ENCODE measurements around the gene UBA1. TPM values are rescaled to one million over a fixed set of nuclear protein-coding genes. Genes with fewer than 3 reads are reported as not detected.
A peak's percentile ranks its signal among the peaks of the same experiment; 100 is the strongest.

The UBA1 gene
- total and polyA plus RNA-seq, 10 of the 15 experiments (the other 5 are each of a cell fraction or from before 2014, with no cell fraction given) = 60.4 to 314 (median 216) TPM

GRCh38 chrX:47218280-47218919, 24.8 kb downstream of the UBA1 start, which contains the start of gene CDK16 (continued):
- no peak; the same call in 1 of the 2 replicates for TF ChIP-seq ZBTB40 (IDR thresholded peaks at IDR 0.05; ENCODE audit: borderline replicate concordance)
- no peak for TF ChIP-seq ATF3 (IDR thresholded peaks at IDR 0.05; ENCODE audit: borderline replicate concordance, extremely low read depth, low read depth, low read length)
- no peak for TF ChIP-seq TCF7 (IDR thresholded peaks at IDR 0.05; ENCODE audit: borderline replicate concordance)
- no peak for TF ChIP-seq ZNF687 (IDR thresholded peaks at IDR 0.05)
- 0 out of 2 replicates have a peak, but pooled peaks have one; percentile 13 for TF ChIP-seq BCL11A (IDR thresholded peaks at IDR 0.05; ENCODE audit: low read depth, low read length)
- 0 out of 2 replicates have a peak, but pooled peaks have one; percentile 22 for TF ChIP-seq IRF3 (IDR thresholded peaks at IDR 0.05)
- peak; percentile 94 for TF ChIP-seq POLR2A (IDR thresholded peaks at IDR 0.05; ENCODE audit: low read depth, low read length)
- peak; percentile 90 for TF ChIP-seq MLLT1 (IDR thresholded peaks at IDR 0.05)
- no peak for TF ChIP-seq SREBF2 (IDR thresholded peaks at IDR 0.05; ENCODE audit: low read length)
- TF ChIP-seq YBX1 (IDR thresholded peaks at IDR 0.05) = no peak
- peak; percentile 35 for TF ChIP-seq SIX5 (IDR thresholded peaks at IDR 0.05; ENCODE audit: low read depth, low read length, severe bottlenecking)
- TF ChIP-seq HDAC2 (IDR thresholded peaks at IDR 0.05) = no peak
- TF ChIP-seq TBL1XR1 (IDR thresholded peaks at IDR 0.05; ENCODE audit: low read depth, low read length) = 0 out of 2 replicates have a peak, but pooled peaks have one; percentile 21
- 0 out of 2 replicates have a peak, but pooled peaks have one; percentile 9 for TF ChIP-seq SMARCA5 (IDR thresholded peaks at IDR 0.05)
- TF ChIP-seq STAT1 (conservative IDR thresholded peaks at IDR 0.05) = peak; percentile 54; the same call in 1 of the 2 replicates
- TF ChIP-seq EGR1 (IDR thresholded peaks at IDR 0.05; ENCODE audit: borderline replicate concordance in 1 of 2, low read depth in 2 of 2, low read length in 2 of 2) = peak; percentile 35 to 43; a peak in 2 of 3 replicates
- TF ChIP-seq USF1 (IDR thresholded peaks at IDR 0.05; ENCODE audit: borderline replicate concordance, extremely low read length, insufficient read depth, low read depth, low read length) = no peak

Measured in GM12878 (cell line).